ENCODE results near the gene ADGRG6.
"Not testable (repeated sequence)": the region's sequence is repeated elsewhere in the genome, so short reads cannot be mapped to it uniquely, and the experiment has no call there.

ADGRG6 gene

GRCh38 chr6:142346166-142346565 is 44.4 kb downstream of the ADGRG6 start:
- not testable (repeated sequence) for DNase-seq (ENCODE audit: low spot score)

GRCh38 chr6:142349215-142349823 is 47.5 kb downstream of the ADGRG6 start:
- DNase-seq (ENCODE audit: low spot score), result no peak

- DNase-seq (ENCODE audit: low spot score), result no peak
These were observed 48.5 kb downstream of the ADGRG6 start for GRCh38 chr6:142350309-142350708.

GRCh38 chr6:142353690-142354089 is 51.9 kb downstream of the ADGRG6 start:
- no peak for DNase-seq (ENCODE audit: low spot score)

GRCh38 chr6:142354650-142355049 is 52.8 kb downstream of the ADGRG6 start:
- no peak for DNase-seq (ENCODE audit: low spot score)

GRCh38 chr6:142355520-142356174 is 53.8 kb downstream of the ADGRG6 start:
- DNase-seq (ENCODE audit: low spot score), result no peak

GRCh38 chr6:142356201-142356883 is 54.5 kb downstream of the ADGRG6 start:
- DNase-seq (ENCODE audit: low spot score), result no peak

- DNase-seq (ENCODE audit: low spot score), result no peak
These were observed 55.0 kb downstream of the ADGRG6 start for GRCh38 chr6:142356884-142357225.

- no peak for DNase-seq (ENCODE audit: low spot score)
These were observed 56.1 kb downstream of the ADGRG6 start for GRCh38 chr6:142357879-142358278.

GRCh38 chr6:142359271-142359960 is 57.6 kb downstream of the ADGRG6 start:
- no peak for DNase-seq (ENCODE audit: low spot score)

GRCh38 chr6:142361345-142361744 is 59.5 kb downstream of the ADGRG6 start:
- no peak for DNase-seq (ENCODE audit: low spot score)

GRCh38 chr6:142361779-142362750 is 60.3 kb downstream of the ADGRG6 start:
- DNase-seq (ENCODE audit: low spot score), result no peak

- DNase-seq (ENCODE audit: low spot score), result no peak
These were observed 65.3 kb downstream of the ADGRG6 start for GRCh38 chr6:142367061-142367460.

GRCh38 chr6:142367501-142368018 is 65.8 kb downstream of the ADGRG6 start:
- DNase-seq (ENCODE audit: low spot score), result no peak

GRCh38 chr6:142369266-142369665 is 67.5 kb downstream of the ADGRG6 start:
- no peak for DNase-seq (ENCODE audit: low spot score)

- no peak for DNase-seq (ENCODE audit: low spot score)
These were observed 70.5 kb downstream of the ADGRG6 start for GRCh38 chr6:142372348-142372747.

- DNase-seq (ENCODE audit: low spot score), result no peak
These were observed 71.7 kb downstream of the ADGRG6 start for GRCh38 chr6:142373268-142374090.

- DNase-seq (ENCODE audit: low spot score), result no peak
These were observed 72.4 kb downstream of the ADGRG6 start for GRCh38 chr6:142374091-142374770.

GRCh38 chr6:142374965-142375733 is 73.3 kb downstream of the ADGRG6 start:
- DNase-seq (ENCODE audit: low spot score), result no peak

Measured in ecto neural progenitor cell (in vitro differentiated cells).